Stimulated activated CD8-positive, alpha-beta memory T cell treated with anti-CD3 and anti-CD28 coated beads, Interleukin-12 subunit alpha, Interleukin-12 subunit beta, amount 100 ng/mL, for 1 hour (primary cell): ENCODE results near the gene BCL2.
A peak's percentile ranks its signal among the peaks of the same experiment; 100 is the strongest.

ENCODE experiments used
- DNase-seq: peaks from one replicate; pipeline ENCODE4 v3.0.0-alpha.2; 2020; ENCODE audit warnings: low read depth

BCL2 gene

DNA sequence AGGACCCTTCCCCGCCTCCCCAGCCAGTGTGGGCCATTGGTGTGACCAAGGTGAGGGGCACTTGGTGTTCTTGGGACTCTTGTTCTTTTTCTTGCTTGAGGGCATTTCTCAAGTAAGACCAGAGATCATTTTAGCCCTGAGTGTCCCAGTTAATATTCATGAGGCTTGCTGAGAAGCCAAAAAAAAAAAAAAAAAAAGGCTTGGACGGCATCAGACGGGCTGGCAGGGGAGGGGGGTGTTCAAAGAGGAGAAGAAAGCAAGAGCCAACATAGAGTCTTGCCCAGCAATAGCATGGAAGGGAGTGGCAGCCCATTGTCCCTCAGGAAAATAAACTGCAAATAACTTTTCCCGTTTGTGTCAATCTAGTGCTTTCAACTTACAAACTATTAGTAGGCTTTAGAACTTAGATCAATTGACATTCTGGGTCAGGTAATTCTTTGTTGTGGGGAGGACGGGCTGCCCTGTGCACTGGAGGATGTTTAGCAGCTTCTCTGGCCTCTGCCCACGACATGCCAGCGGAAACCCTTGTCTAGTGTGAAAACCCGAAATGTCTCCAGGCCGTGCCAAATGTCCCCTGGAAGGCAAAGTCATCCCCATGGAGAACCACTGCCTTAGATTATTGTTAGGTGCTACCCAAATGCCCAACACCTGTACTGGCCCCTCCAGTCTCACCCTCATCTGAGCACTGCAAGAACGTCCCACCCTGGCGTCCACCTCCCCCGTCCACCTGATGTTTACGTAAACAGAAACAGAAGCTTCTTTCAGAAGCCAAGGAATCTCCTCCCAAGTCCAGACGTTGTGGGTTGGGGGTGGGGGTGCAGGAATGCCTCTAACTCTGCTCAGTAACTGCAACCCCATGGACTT lies 163.4 kb downstream of the BCL2 start:
- no peak for DNase-seq

DNA sequence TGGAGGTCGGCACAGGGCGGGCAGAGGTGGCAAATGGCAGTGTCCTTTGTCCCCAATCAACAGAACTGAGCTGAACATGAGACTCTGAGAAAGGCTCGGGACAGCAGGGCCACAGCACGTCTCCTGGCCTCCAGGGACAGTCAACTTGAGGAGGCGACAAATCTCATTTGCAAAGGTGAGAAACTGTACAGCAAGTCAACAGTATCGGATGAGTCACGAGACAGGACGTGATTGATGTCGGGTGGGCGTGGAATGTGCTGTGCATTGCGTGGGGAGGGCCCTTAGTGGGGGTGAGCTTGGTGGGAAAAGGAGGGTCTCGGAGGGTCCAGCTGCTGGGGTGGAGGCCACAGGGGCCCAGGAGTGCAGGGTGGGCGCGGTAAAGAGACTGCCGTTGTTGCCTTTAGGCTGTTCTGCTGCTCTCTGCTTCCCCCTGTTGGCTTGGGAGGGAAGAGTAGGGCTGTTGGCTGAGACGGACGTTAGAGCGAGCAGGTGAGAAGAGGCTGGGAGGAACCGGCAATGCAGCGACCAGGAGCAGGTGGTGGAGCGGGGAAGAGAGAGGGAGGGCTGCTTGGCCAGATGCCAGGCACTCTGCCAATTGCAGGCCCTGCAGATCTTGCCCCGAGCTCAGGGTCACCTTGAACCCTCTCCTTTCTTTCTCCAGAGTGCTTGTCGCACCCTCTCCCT lies 164.3 kb downstream of the BCL2 start:
- peak; percentile 55 for DNase-seq

DNA sequence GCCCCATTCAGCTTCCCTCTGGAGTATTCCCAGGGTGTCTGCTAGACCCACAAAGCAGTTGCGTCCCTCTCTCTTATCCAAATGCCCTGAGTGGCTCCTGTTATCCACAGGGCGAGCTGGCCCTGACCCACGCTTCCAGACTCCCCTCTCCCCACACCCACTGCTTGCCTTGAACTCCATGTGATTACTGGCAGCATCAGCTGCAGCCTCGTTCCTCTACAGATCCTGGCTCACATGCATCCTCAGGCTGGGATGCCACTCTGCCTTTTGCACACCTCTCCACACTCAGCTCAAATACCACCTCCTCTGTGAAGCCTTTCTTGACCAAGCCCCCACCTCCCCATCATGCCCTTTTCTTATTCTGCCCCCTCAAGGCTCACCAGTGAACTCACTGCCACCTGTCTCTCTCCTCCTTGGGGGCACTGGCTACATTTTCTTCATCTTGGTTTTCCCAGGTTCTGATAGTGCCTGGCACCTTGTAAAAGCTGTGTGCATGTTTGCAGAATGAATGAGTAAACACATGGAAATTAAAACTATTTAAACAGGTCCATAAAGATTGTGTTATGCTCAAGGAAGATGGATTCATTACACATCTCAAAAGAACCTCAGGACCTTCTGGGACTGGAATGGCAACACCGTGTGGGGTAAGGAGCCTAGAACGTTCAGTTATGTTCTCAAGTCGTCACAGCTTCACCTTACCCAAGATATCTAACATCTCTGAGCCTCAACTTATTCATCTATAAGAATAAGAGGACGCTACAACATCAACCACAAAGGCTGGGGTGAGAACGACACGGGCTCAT lies 165.0 kb downstream of the BCL2 start:
- DNase-seq: no peak

DNA sequence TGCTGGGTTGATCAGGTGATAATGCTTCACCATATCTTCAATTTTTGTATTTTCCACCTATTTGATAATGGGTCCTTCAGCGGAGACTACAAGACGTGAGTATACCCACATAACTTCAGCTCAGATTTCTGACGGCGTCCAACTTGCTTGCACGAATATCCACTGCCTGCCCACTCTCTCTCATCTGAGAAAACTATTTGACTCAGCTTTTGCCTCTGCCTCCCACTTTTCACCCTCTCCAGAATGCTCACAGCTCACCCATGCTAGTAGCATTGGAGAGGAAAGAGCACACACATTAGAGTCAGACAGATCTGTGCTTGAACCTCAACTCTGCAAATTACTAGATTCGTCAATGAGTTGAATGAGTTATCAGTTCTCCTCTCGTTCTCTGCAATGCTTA lies 166.8 kb downstream of the BCL2 start:
- no peak for DNase-seq

DNA sequence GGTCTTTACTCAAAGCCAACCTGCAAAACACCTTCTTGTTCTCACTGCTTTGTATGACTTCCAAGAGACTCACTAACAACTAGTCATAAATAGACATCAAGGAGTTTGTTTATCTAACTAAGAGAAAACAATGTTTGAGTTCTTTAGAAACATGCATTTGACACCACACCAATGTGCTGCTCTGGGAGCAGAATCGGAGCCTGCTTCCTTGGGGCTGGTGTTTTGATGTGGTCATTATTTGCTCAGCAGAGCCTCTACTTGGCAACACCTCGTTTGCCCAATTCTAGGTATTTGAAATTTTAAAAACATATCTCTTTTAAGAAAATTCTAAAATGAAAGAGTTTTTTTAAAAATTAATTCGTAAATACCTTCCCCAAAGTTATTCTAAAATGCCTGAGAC lies 167.5 kb downstream of the BCL2 start:
- DNase-seq: no peak

DNA sequence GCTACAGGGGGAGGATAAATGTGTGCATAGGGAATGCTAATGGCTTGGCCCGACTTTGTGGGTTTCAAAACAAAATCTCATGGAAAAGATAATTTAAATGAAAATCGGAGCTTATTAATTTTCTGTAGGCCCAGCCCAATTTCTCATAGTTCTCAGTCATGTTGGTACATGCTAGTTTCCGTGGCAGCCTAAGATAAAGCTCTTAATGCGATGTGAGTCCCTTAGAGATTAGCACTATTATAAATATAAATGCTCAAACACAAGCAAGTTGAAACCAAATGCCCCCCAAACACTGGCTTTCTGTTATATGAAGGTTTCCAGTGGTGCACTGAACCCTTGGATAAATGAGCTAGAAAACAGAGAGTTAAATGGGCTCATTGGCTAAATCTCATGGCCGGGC lies 168.0 kb downstream of the BCL2 start:
- DNase-seq: no peak

DNA sequence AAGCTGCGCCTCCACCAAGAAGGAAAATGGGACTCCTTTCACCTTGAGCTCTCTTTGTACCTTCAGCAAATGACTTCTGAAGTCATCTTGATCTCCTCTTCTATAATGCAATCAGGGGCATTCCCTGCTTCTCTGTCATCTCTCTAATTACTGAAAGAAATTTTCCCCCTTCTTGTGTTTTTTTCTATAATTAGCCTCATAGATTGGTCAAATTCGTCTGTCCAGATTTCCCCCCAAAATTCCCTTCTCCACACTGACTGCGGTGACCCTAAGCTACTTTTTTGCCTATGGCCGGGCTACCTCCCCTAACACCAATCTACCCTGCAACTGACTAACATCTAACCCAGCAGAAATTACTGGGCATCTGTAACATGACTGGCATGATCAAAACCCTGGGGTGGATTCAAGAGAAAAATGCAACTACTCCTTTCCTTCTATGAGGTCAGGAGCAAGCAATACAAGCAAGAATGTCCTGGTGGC lies 168.6 kb downstream of the BCL2 start:
- DNase-seq: no peak

DNA sequence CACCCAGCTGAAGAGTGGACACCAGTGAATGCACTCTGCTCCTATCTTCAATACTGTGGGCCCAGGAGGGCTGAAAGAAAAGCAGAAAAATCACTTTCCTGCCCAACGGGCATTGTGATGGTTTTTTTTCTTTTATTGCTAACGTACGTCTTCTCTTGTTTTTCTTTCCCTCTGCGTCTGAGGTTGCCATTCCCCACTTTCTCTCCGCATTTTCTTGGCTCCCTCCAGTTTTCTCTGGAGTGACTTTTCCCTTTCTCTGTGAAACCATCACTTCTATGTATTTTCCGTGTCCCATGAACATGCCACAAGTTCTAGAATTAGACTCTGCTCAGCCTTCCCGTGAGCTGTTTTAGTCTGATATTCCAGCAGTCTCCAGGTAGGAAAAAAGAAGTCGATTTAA lies 169.2 kb downstream of the BCL2 start:
- DNase-seq: no peak

DNA sequence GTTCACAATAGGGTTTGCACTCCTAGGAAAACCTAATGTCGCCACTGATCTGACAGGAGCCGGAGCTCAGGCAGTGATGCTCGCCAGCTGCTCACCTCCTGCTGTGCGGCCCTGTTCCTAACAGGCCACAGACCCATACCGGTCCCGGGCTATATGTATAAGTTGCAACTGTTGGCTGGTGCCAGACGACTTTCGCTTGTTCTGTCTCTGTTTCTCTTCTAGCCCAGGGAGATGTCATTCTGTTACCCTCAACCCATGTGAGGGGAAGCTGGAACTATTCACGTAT lies 170.3 kb downstream of the BCL2 start:
- no peak for DNase-seq

DNA sequence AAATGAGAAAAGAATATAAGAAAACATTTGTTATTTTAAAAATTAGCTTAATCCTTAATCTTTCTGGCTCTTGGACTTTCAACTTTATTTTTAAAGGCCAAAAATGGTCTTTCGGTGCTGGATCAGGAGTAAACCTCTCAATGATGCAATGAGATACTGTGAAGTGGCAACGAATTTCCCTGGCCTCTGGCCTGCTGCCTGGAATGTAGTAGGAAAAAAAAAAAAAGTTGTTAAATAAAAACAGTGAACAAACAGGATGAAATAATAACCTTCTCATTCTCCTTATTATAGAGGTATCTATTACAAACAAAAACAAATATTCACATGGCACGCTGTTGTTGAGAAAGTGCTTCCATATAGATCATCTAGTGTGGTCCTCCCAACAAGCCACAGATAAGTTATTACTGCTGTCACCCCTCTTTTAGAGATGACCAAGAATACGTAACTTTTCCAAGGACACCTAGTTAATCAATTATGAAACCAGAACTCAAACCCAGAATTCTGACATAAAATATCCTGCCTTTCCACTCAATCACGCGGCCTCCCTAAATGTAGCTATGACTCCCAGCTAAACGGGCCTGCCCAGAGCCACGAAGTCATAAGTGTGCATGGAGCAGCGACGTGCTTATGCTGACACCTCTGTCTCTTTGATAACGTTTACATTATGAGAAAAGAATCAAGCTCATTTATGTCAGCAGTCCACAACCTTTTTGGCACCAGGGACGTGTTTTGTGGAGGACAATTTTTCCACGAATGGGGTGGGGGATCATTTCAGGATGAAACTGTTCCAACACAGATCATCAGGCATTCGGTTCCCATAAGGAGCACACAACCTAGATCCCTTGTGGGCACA lies 170.9 kb downstream of the BCL2 start:
- DNase-seq: no peak

DNA sequence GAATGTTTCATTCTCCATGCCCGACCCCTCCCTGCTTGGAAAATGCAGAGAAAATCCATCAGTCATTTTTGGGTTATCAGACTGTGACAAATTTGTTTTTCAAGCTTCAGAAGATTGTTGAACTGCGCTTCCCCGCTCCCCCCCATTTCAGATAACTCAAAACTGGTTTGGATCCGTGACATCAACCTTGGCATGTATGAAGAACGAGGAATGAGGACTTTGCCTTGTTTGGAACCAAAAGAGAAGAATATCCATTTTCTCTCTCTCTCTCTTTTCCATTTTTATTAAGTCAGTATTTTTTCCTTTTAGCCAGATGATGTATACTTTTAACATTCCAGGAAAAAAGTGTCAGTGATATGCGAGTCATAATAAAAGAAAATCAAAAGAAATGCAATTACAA lies 171.6 kb downstream of the BCL2 start:
- no peak for DNase-seq

DNA sequence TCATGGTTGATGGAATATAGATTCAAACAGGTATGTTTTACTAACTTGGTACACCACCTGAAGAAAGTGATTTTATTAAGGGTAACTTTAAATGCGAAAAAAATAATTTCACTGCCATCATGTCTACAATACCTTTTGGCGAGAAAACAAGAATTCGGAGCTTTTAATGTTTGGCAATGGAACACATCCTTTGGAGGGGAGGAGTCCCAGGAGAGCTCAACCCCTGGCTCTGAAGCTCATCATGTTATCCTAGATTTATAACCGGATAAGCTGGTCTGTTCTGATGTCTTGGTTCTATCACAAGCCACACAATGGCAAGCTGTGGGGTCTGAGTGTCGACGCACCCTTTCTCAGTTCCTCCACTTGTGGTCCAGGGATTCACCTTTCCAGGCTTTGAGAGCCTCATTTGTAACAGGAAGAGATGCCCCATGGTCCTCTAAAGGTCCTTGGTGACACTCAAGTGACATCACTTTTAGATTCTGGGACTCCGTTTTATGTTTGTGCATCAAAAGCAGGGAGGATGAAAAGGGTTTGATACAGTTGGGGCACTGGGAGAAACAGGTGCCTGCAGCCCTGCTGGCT lies 172.7 kb downstream of the BCL2 start:
- DNase-seq: no peak

DNA sequence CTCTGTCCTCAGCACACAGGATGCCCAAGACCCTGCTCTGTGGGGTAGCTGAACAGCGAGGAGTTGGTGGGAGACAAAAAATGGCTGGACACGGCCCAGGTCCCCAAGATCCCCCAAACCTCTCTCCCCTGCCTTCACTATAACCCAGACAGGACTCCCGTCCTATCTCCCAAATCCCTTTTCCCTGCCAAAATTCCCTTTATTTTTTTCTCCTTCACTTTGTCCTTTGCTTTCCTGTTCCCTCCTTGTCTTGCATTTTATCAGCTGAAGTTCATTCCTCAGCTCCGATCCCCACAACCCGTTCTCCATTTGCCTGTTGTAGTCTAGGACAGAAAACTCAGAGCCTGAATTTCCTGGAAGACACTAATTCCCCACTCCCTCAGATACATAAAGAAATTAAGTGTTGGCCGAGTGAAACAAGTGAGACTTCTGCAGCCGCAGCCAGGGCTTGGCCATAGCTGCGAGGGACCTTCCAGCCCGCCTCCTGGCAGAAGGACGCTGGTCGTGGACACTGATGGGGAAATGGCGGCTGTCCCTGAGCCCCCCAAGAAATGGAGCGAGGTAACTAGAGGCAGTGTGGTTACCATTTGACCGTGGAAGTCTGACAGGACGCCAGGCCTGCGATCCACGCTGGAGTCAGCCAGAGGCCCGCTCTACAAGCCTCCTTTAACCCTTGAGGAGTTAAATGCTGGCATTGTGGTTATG lies 173.6 kb downstream of the BCL2 start:
- no peak for DNase-seq

DNA sequence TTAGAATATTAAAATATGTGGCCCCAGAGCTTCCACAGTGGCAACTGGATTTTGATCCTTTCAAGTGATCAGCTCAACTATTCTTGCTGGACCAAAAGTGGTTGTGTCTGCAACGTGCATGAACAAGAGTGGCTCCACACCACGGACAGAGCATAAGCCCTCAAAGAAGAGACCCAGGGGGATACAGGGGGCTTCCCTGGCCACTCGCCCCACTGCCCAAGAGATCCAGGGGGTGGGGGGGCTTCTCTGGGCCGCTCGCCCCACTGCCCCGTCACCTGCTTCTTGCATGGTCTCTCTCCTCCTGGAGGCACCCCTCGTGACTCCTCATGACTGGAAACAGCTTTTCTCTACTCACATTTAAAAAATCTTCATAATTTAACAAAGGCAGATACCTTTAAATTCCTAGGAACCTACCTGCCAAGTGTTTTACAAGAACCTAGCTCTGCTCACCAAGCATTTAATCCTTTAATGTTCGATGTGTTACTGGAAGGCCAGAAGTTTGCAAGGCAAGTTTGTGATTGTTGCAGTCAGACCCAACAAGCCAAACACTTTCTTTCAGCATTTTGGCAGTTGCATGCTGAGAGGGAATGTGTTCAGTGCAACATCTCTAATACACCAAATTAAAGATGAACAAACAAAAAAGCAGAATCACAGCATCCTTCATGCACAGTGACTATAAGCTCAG lies 174.3 kb downstream of the BCL2 start:
- DNase-seq: no peak

DNA sequence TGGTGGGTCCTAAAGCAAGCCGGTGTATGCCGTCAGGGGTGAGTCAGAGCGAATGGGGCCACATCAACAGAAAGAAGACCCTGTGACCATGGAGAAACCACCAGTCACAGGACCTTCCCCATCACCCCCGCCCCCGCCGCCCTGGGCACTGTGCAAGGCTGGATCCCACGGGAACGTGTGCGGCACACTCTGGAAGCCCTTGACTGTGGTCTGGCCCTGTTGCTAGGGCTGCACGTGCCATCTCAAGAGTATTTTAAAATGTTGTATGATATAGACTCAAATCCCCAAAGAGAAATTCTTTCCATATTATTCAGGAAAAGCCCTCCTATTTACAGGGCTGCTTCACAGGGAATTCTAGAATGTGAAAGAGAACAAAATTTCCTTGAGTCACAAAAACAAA lies 174.8 kb downstream of the BCL2 start:
- no peak for DNase-seq

DNA sequence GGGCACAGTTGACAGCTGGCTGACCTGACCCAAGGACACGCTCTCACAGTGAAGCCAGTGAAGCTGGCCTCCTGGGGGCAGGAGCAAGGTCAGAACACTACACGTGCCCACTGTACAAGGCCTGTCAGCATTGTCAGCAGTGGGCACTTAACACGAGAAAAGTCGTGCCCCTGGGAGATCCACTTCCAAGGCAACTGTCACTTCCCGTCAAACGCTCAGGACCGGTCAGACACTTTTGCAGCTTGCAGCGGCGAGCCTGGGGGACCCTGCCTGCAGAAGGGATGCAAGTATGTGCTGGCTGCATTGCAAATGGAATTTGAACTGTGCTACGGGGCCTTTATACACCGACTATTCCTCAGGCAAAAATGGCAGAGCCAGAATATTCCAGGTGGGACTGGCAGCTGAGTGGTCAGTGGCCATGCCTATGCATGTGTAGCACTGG lies 176.2 kb downstream of the BCL2 start:
- DNase-seq: no peak

DNA sequence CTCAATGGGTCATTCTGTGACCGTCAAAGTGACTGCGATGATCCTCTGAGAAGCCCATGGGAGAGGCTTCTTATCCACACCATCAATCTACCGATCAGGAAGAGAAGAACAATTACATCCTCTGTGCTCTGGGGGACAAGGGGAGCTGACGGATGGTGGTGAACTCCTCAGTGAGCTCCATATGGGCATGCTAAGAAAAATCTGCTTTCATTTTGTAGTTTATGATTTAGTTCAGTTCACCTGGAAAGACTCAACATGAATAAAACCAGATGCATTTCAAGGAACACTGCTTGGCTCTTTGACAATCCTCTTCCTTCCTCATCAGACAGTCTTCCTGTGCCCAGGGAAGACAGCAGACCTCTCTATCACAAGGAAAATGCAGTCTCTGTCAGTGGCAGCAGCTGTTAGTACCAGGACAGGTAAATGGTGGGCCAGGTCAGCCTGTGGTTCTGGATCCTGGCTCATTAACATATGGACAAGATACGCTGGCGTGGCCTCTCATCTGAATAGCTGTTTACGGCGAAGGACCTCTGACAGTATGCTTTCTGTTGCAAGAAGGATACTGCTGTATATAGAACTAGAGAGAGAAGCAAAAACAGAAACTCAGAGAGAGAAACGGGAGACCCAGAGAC lies 176.9 kb downstream of the BCL2 start:
- DNase-seq: no peak

DNA sequence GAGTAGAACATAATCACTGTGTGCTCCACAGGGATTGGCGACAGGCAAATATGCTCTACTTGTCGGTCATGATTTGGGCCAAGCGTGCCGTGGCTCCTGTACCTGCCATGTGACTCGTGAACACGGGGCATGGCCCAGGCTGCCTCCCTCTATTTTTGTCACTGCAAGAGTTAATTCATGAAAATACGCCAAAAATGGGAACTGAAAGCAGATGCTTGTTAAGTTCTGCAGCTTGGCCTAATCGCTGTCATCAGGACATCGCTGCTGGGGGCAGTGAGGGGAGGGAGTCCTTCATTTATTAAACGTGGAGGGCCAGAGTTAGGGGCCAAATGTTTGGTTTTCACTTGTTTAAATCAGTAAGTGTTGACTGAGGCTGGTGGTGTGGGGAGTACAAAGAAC lies 177.8 kb downstream of the BCL2 start:
- no peak for DNase-seq

DNA sequence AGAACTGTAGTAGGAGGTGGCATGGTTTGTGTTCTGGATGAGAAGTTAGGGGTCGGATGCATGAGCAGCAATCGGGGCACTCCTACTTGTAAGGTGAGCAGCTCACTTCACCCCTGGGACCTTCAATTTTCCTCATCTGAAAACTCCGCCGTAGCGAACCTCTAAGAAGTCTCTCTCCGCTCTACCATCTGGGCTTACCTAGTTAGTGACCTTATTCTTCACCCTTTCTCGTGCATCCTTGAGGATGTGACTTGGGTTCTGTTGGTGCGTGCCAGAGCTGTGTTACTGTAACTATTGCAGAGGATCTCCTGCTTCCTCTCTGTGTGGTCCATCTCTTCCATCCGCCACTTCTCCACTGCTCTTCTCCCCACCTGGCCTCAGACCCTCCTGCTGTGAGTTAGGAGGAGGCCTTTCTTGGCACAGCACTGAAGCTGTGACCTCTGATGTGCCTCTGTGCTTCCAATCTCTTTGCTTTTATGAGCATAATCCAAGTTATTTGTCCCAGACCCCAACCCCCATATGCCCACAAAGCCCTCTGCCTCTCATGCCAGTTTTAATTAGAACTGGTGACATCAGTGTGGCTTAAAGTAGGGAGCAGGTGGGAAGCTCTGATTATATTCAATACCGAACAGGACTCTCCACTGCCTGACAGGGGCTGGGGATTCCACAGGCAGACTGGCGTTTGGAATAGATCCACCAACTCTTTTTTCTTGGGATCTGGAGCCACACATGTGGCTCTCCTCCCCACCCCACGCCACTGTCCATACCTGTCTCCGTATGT lies 178.4 kb downstream of the BCL2 start:
- no peak for DNase-seq
